COLO668 (cell line): ENCODE results near the gene GPR152.
A peak's percentile ranks its signal among the peaks of the same experiment; 100 is the strongest.
"Not testable (repeated sequence)": the region's sequence is repeated elsewhere in the genome, so short reads cannot be mapped to it uniquely, and the experiment has no call there.

Experiments used
- DNase-seq: peaks from one replicate; lab custom pipeline; 2025; ENCODE audit not compliant: unreplicated experiment; lab: John Stamatoyannopoulos, UW

Gene GPR152

DNA sequence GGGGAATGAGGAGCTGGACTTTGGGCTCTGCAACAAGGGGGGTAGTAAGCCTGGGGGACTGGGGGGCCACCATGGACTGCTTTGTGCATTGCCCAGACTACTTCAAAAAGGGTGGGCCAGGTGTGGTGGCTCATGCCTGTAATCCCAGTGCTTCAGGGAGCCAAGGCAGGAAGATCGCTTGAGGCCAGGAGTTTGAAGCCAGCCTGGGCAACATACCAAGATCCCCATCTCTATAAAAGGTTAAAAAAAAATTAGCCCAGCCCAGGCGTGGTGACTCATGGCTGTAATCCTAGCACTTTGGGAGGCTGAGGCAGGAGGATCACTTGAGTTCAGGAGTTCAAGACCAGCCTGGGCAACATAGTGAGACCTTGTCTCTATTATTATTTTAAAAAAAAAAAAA is 13.0 kb upstream of the GPR152 start:
- not testable (repeated sequence) for DNase-seq

GRCh38 chr11:67465189-67465510 is 12.6 kb upstream of the GPR152 start:
- DNase-seq, result no peak

DNA sequence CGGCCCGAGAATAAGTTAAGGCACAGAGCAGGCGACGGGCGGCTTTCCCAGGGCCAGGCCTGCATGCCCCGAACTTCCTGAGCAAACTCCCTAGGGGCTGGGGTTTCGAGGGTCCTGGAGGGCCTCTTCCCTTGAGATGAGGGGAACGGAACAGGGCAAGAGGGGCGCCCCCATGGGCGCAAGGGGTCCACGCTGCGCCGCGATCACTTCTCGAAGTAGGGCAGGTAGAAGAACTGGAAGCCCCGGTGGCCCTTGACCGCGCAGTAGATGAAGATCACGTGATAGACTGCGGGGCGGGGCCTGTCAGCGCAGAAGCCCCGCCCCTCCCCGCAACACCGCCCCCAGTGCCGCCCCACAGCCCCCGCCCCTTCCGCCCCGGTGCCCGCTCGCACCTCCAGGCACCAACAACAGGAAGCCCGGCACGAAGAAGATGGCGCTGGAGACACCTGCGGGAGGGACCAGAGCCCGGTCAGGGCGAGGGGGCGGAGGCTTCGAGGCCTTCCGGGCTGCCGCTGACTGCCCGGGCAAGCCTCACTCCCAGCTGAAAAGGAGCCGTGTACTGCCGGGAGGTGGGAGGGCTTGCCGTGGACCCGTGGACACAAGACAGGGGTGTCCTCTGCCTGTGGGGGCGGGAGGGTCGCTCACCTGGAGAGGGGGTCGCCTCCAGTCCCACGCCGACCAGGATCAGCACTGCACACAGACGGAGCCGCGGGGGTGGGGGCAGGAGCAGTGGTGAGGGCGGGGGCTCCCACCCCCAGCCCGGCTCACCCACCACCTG is 12.1 kb upstream of the GPR152 start:
- peak; percentile 93 for DNase-seq

DNA sequence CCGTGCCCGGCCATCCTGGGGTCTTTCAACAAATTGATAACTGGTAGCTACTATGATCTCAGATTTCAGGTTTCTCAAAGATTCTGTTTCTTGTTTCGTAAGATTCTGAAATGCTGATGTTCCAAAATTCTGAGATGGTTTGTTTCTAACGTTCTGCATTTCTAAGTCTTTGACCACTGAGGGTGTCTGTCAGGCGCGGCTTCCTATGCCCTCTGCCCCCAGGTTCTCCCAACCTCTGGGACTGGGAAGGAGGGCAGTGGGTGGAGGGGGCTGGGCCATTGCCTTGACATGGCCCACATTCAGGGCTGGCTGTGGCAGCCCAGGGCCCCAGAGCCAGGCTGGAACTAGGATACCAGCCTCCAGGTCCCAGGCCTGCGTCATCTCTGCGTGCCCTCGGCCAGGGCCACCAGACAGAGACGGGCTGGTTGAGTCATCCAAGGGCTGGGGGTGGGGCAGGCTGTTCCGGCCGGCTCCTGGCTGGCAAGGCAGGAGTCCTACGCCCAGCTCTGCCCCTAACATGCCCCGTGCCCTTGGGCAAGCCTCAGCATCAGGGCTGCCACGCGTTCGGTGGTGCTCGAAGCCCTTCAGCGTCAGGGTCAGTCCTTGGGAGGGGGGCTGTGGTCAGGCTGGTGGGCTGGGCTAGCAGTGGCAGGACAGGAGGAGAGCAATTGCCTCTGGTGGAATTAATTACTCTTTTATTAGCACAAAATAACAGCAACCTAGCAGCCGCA is 11.3 kb upstream of the GPR152 start:
- DNase-seq, result peak; percentile 81

DNA sequence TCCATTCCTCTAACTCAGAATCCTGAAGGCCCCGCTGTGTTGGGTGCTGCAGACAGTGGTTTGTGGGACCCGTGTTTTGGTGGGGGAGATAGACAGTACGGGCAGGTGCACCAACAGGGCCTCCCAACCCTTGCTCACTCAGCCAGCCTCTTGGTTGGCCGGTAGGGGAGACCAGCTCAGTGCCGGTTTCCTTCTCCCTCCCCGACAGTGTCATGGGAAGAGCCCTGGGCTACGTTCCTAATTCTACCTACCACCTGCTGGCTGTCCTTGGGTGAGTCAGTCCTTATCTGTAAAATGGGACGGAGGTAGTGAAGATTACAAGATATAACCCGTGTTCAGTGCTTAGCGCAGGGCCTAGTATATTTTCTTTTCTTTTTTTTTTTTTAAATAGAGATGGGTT is 10.7 kb upstream of the GPR152 start:
- DNase-seq, result no peak

- DNase-seq, result no peak
Observed at GRCh38 chr11:67458266-67458665, 5.7 kb upstream of the GPR152 start.

DNA sequence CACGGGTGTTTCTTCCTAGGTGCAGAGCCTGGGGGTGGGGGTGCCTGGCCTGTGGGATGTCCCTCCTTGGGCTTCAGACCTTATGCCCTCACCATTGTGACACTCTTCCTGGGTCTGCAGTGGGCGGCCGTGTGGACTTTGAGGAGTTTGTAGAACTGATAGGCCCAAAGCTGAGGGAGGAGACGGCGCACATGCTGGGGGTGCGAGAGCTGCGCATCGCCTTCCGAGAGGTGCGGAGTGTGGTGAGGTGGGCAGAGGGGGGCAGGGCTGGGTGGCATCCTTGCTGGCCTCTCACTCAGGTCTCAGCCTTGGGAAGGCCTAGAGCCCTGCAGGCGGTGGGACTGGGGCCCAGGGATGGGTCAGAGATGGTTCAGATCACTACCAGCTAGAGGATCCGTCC is 4.9 kb upstream of the GPR152 start:
- DNase-seq, result no peak

DNA sequence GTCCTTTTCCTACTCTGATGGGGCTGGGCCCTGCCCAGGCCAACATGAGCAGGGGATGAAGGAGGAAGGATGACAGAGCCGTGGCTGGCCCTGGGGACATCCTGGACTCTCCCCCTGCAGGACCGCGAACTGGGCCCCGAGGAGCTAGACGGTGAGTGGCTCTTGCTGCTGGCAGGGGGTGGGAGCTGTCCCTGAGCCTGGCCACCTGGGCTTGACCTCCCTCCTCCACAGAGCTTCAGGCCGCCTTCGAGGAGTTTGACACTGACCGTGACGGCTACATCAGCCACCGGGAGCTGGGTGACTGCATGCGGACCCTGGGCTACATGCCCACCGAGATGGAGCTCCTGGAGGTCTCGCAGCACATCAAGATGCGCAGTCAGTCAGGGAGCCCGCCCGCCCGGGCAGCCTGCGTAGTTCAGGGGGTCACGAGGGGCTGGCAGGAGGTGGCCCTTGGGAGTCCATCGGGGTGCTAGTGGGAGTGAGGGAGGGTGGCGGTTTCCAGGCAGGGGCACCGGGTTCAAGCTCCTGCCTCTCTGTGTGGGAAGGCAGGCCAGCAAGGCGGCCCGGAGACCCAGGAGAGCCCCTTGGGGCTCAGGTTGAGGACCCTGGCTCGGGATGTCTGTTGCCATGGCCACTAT is 3.7 kb upstream of the GPR152 start:
- no peak for DNase-seq

DNA sequence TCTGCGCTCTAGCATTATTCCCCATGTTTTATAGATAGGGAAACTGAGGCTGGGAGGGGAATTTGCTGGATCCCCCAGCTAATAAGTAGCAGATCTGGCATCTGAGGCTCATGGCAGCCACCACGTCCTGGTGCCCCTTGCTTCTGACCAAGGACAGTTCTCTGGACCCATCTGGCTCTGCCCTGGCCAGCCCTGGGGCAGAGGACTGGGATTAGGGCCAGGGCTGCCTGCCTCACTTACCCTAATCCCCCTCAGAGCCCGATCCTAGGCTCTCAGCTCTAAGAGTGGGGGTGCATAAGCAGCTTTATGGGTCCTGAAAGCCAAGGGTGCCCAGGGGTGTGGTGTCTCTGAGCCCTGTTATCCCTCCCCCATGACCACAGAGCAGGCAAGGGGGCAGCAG is 2.5 kb upstream of the GPR152 start, which contains the start of gene CABP4:
Gene CABP4, plus strand, starts transcription at position 301 of the 400 bp plus-strand sequence. Its CDS starts 70 bp downstream, at position 371.
- DNase-seq, result no peak

GRCh38 chr11:67453816-67454732 is 1.5 kb upstream of the GPR152 start:
- no peak for DNase-seq

DNA sequence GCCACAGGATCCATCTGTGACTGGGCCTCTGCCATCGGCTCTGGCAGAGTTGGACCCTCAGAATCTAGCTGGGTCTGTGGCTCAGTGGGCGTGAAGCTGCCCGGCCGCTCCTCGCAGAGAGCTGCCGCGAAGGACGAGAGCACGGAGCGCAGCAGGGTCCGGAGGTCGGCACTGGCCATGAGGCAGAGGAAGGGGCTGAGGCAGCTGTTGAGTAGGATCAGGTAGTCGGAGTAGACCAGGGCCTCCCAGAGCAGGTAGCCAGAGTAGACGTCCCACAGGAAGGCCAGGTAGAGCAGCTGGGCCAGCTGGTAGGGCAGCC is 912 bp downstream of the GPR152 start:
- no peak for DNase-seq

- no peak for DNase-seq
Observed at GRCh38 chr11:67450796-67451657, 1.5 kb downstream of the GPR152 start.

GRCh38 chr11:67449116-67449844 is 3.2 kb downstream of the GPR152 start:
- peak; percentile 66 for DNase-seq

DNA sequence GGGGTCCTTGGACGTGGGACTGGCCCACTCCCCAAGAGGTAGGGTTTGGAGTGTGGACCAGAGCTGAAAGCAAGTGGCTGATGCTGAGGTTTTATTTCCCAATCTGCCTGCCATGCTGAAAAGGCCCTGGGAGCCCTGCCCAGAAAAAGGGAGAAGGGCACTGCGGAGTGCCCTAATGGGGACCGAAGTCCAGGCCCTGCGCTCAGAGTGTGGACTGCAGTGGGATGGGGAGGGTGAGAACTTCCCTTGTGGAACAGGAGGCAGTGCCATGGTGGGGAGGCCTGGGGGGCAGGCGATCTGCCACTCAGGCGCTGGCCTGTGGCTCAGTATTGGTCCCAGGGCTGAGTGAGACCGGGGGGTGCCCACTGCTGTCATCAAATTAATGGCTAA is 4.3 kb downstream of the GPR152 start:
- no peak for DNase-seq

DNA sequence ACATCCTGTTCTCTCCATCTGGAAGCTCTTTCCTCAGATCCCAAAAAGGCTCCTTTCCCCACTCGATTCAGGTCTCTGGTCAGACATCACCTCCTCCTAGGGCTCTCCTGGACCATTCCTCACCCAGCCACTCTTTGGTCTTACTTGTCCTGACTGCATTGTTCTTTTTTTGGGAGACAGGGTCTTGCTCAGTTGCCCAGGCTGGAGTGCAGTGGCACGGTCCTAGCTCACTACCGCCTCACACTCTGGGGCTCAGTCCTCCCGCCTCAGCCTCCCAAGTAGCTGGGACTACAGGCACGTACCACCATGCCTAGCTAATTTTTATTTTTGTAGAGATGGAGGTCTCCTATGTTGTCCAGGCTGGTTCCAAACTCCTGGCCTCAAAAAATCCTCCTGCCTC is 7.0 kb downstream of the GPR152 start:
- no peak for DNase-seq

GRCh38 chr11:67442504-67443404 is 9.8 kb downstream of the GPR152 start:
- DNase-seq, result no peak

DNA sequence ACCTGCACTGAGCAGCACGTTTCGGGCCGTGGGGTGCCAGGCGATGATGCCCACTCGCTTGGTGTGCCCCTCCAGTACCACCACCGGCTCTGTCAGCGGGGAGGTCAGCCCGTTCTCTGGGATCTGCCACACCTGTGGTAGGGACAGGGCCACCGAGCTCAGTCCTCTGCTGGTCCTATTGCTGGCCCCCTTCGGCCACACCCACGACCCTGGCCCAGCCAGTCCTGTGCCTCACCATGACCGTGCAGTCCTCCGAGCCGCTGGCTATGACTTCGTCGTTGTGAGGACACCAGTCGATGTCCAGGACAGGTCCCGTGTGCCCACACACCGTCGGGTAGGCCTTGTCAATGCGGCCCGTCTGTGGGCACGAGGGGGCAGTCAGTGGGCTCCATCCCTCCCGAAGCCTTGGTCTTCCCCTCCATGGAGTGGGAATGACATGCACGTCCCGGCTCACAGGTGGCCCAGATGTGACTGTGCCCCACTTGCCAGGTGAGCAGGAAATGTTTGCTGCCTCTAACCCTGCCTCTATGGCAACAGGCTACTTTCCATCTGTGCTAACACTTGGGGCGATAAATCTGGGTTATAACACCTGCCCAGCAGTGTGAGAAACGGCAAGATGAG is 10.7 kb downstream of the GPR152 start:
- DNase-seq, result peak; percentile 51

DNA sequence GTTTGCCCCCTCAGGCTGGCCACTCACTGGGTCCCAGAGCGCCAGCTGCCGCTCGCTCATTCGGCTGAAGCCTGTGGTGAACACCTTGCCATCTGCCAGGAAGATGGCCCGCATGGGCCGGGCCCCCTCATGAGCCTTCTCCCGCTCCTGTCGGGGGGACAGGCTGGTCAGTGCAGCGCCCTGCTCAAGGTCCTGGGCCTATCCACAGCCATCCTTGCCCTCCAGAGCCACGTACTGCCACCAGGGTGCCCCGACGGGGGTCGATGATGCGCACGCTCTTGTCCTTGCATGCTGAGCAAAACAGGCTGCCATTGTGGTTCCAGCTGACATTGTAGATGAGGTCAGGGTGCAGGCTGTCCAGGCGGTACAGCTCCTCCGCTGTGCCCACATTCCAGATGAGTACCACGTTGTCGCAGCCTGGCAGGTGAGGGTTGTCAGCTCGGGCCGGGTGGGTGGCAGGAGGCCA is 11.4 kb downstream of the GPR152 start:
- DNase-seq, result no peak
